Type B pancreatic cell (in vitro differentiated cells): Measurements from ENCODE around the gene HERC5. TPM values are rescaled to one million over a fixed set of nuclear protein-coding genes. Genes with fewer than 3 reads are reported as not detected.

Experiments
- DNase-seq: peaks from one replicate; pipeline ENCODE4 v3.0.0; 2021; ENCODE audit warnings: mixed read lengths; ENCODE audit not compliant: unreplicated experiment; ENCODE audit errors: extremely low spot score
- H3K27ac Mint-ChIP-seq: 2 replicates; pipeline ENCODE4 v1.8.0; 2021; ENCODE audit warnings: mild to moderate bottlenecking, mixed read lengths
- H3K27me3 Mint-ChIP-seq: 2 replicates; pipeline ENCODE4 v1.8.0; 2021; ENCODE audit warnings: mixed read lengths
- H3K36me3 Mint-ChIP-seq: 2 replicates; pipeline ENCODE4 v1.8.0; 2021; ENCODE audit warnings: mixed read lengths
- H3K4me1 Mint-ChIP-seq: one replicate; pipeline ENCODE4 v1.8.0; 2021; ENCODE audit warnings: mixed read lengths; ENCODE audit not compliant: unreplicated experiment
- H3K4me3 Mint-ChIP-seq: 2 replicates; pipeline ENCODE4 v1.8.0; 2021; ENCODE audit warnings: mild to moderate bottlenecking, mixed read lengths
- H3K9me3 Mint-ChIP-seq: 2 replicates; pipeline ENCODE4 v1.8.0; 2021; ENCODE audit warnings: mixed read lengths
- CTCF ChIP-seq: fragments of 200-600 bp; sonication (generic); conservative IDR thresholded peaks from 2 replicates; pipeline ENCODE4 v1.5.0; 2021; ENCODE audit warnings: antibody characterized with exemption, mild to moderate bottlenecking
- long read RNA-seq: library from polyadenylated mRNA; unstranded; transcript quantifications from one replicate; pipeline ENCODE4 v2.0.0, GENCODE V29; 2020
- total RNA-seq: library from RNA; stranded (reverse); gene quantifications from 2 replicates; pipeline ENCODE4 v1.2.1, GENCODE V29; 2021; ENCODE audit warnings: low replicate concordance

HERC5 gene
- total RNA-seq = 1.4 and 1.6 TPM in 2 replicates
- long read RNA-seq, partial matches to known transcripts = 2 of 3 reads
- long read RNA-seq, other reads (novel, unspliced or antisense) = 0 of 3 reads

DNA sequence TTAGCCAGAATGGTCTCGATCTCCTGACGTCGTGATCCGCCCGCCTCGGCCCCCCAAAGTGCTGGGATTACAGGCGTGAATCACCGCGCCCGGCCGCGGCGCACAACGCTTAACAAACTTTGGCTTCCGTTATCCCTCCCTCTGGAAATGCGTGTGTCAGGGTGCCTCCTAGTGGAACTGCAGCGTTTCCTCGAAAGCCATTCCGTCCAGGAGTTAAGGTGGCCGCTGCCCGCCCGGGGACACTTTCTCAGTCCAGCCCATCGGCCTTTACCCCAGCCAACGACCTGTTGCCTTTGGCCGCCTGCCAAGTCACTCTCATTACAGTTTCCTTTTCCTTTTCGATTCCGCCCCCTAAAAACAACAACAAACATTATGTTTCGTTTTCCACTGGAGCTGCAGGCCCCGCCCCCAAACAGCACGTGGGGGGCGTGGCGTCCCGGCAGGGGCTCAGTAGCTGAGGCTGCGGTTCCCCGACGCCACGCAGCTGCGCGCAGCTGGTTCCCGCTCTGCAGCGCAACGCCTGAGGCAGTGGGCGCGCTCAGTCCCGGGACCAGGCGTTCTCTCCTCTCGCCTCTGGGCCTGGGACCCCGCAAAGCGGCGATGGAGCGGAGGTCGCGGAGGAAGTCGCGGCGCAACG, at the start of gene HERC5:
Gene HERC5 (plus strand): TSS at position 450 of the 637 bp plus-strand sequence. CDS start 151 bp downstream, at position 601.
- no peaks in the 10 kb centered on the region for H3K36me3 Mint-ChIP-seq
- H3K4me3 Mint-ChIP-seq = peak within 1 kb of the TSS; percentile 97
- H3K4me1 Mint-ChIP-seq = peaks cover 4% of the 10 kb centered on the region
- peaks cover 51% of the 10 kb centered on the region for H3K27me3 Mint-ChIP-seq
- no peaks in the 10 kb centered on the region for H3K9me3 Mint-ChIP-seq
- H3K27ac Mint-ChIP-seq = peak within 1 kb of the TSS; percentile 87
- peak; percentile 73 for TF ChIP-seq CTCF
- DNase-seq = peak; percentile 83

GRCh38 chr4:88409206-88409605, 47.7 kb upstream of the HERC5 start:
- Mint-ChIP-seq H3K27me3 (no peaks in the 10 kb centered on the region), H3K4me3 (no peak overlapping the region), H3K4me1 (no peaks in the 10 kb centered on the region), H3K27ac (no peak overlapping the region), H3K36me3 (peaks cover 3% of the 10 kb centered on the region), H3K9me3 (no peaks in the 10 kb centered on the region)
- no peak for DNase-seq
- no peak for TF ChIP-seq CTCF

- Mint-ChIP-seq H3K4me1 (no peaks in the 10 kb centered on the region), H3K9me3 (no peaks in the 10 kb centered on the region), H3K27ac (no peak overlapping the region), H3K27me3 (no peaks in the 10 kb centered on the region), H3K4me3 (no peak overlapping the region), H3K36me3 (peaks cover 3% of the 10 kb centered on the region)
- DNase-seq = no peak
- TF ChIP-seq CTCF = no peak
Measured at GRCh38 chr4:88409789-88410188, 47.1 kb upstream of the HERC5 start.

DNA sequence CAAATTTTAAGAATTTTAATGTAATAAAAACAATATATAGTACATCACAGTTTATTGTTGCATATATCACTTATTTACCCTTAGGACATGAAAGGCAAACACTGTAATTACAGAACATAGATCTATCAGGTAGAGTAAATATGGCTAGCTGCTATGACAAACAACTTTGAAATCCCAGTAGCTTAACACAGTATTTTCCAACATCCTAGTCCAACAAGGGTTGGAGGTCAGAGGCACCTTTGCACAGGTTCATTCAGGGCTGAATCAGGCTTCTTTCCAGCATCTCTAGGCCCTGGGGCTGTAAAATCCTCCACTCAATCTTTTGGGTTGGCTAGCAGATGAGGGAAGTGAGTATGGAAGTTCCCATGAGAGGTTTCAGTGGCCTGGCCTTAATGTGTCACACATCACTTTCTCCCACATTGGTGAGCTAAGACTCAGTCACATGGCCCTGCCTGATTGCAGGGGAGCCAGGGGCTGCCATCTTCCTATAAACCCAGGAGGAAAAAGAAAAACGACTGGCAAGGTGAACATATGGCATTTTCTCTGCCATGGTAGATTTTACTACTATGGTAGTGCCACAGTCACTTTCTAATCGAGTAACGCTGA, 45.3 kb upstream of the HERC5 start:
- H3K36me3 Mint-ChIP-seq = peaks cover 3% of the 10 kb centered on the region
- no peaks in the 10 kb centered on the region for H3K9me3 Mint-ChIP-seq
- DNase-seq = no peak
- H3K4me1 Mint-ChIP-seq = no peaks in the 10 kb centered on the region
- H3K4me3 Mint-ChIP-seq = no peak overlapping the region
- no peaks in the 10 kb centered on the region for H3K27me3 Mint-ChIP-seq
- H3K27ac Mint-ChIP-seq = no peak overlapping the region
- TF ChIP-seq CTCF = no peak

DNA sequence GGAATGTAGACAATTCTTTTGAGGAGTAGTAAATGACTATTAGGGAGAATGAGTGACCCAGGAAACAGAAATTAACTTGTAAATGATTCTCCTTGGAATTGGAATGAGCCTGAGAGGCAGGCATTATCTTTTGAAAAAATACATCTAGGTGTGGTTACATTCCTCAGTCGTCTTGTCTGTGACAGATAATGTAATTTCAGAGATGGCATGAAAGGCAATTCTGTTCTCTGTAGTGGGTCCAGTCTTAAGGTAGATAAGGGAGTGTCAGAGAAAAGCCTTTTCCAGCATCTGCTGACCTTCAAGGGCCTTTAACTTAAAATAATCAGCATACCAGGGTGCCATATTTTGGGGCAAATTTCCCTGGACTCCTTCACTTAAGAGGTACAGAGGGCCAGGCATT, 43.1 kb upstream of the HERC5 start:
- H3K36me3 Mint-ChIP-seq = peaks cover 3% of the 10 kb centered on the region
- DNase-seq = no peak
- TF ChIP-seq CTCF = no peak
- H3K4me1 Mint-ChIP-seq = no peaks in the 10 kb centered on the region
- no peak overlapping the region for H3K4me3 Mint-ChIP-seq
- no peaks in the 10 kb centered on the region for H3K27me3 Mint-ChIP-seq
- H3K9me3 Mint-ChIP-seq = no peaks in the 10 kb centered on the region
- peak overlapping the region; percentile 39 for H3K27ac Mint-ChIP-seq
